GM19452 (cell line): ENCODE measurements around the gene POLR3E.

Experiments used
- ATAC-seq: cut with Tn5 transposase; IDR thresholded peaks from one replicate; pipeline ENCODE4 v1.9.1; 2021; ENCODE audit not compliant: unreplicated experiment

Gene POLR3E

DNA sequence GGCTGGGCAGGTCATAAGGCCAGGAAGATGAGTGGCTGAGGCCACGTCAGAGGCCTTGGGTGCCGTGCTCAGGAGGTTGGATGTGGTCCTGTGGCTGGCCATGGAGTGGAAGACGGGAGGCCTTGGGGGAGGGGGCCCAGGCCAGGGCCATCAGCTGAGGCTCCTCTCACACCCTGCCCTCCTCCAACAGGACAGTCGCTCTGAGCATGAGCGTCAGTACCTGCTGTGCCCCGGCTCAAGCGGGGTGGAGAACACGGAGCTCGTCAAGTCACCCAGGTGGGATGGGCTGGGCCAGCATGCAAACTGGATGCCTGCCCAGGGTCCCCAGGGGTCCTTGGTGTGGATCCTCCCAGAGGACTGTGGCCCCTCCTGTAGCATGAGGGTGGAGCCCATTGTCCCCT is 19.2 kb downstream of the POLR3E start:
- ATAC-seq = no peak

- no peak for ATAC-seq
Observed at GRCh38 chr16:22317001-22317530, 19.9 kb downstream of the POLR3E start.

DNA sequence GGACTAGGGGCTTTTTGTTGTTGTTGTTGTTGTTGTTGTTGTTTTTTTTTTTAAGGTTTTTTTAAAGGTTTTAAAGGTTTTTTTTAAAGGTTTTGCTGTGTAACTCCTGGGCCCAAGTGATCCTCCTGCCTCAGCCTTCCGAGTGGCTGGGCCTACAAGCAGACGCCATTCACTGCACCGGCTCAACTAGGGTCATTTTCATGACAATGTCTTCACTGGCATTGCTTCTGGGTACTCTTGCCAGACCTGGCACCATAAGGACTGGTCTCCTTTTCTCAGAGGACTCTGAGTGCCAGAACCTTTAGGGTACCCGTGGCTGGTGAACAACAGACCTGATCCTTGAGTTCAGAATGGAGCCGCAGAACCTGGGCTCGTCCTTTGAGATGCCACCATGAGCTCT is 20.4 kb downstream of the POLR3E start:
- no peak for ATAC-seq

GRCh38 chr16:22318690-22319358 is 21.6 kb downstream of the POLR3E start:
- no peak for ATAC-seq

DNA sequence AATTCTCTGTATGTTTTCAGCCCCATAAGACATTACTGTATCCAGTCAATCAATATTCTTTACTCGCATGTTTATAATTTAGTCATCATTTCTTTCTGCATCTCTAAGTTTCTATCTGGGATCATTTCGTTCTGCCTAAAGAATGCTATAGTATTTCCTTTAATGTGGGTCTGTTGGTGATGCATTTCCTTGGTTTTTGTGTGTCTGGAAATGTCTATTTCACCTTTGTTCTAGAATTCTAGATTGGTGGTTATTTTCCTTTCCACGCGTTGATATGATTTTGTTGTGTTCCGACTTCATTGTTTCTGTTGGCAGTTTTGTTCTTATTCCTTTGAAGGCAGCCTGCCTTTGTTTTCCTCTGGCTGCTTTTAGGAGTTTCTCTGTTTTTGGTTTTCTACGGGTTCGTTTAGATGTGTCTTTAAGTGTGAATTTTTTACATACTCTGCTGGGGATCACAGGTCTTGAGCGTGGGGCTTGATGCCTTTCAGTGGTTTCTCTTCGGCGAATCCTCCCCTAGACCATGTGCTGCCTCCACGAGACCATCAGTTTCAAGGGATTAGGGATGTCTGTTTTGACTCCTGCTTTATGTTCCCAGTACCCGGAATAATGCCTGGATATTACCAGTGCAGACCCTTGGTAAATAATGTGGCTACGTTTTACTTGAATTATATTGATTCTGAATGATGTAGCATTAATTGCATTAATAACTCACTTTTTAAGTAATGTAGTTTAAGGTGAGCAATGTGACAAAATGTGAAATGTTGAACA is 23.5 kb downstream of the POLR3E start:
- no peak for ATAC-seq

GRCh38 chr16:22321340-22322001 is 24.3 kb downstream of the POLR3E start:
- ATAC-seq = no peak

- no peak for ATAC-seq
Observed at GRCh38 chr16:22322021-22322471, 24.8 kb downstream of the POLR3E start.

- no peak for ATAC-seq
Observed at GRCh38 chr16:22322741-22323140, 25.5 kb downstream of the POLR3E start.

GRCh38 chr16:22323173-22323958 is 26.2 kb downstream of the POLR3E start:
- ATAC-seq = no peak

DNA sequence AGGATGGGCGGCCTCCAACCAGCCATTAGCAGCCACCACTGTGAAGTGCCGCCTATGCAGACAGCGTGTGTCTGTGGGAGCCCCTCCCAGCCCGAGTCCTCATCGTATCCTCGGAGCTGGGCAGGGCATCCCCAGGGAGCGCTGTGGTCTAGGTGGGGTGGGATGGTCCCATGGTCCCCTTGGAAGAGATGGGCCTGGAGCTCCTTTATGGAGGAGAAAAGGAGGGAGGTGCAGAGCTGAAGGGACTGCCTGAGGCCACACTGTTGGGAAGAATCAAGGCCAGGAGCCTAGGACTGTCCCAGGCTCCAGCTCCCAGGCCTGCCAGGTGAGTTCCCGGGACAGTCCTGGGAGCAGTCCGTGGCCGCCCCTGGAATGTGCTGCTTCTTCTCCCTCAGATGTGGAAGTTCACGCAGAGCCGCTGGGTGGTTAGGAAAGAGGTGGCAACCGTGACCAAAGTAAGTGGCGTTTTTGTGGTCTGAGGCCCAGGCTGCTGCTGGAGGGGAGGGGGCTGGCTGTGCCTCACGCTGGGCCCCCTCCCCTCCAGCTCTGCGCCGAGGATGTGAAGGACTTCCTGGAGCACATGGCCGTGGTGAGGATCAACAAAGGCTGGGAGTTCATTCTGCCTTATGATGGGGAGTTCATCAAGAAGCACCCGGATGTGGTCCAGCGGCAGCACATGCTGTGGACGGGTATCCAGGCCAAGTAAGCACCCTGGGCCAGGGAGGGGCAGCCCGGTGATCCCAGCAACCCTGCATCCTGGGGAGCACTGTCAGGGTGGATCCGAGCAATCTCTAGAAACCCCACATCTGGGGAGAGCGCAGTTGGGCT is 27.0 kb downstream of the POLR3E start:
- ATAC-seq = no peak

- no peak for ATAC-seq
Observed at GRCh38 chr16:22324787-22325597, 27.8 kb downstream of the POLR3E start.

DNA sequence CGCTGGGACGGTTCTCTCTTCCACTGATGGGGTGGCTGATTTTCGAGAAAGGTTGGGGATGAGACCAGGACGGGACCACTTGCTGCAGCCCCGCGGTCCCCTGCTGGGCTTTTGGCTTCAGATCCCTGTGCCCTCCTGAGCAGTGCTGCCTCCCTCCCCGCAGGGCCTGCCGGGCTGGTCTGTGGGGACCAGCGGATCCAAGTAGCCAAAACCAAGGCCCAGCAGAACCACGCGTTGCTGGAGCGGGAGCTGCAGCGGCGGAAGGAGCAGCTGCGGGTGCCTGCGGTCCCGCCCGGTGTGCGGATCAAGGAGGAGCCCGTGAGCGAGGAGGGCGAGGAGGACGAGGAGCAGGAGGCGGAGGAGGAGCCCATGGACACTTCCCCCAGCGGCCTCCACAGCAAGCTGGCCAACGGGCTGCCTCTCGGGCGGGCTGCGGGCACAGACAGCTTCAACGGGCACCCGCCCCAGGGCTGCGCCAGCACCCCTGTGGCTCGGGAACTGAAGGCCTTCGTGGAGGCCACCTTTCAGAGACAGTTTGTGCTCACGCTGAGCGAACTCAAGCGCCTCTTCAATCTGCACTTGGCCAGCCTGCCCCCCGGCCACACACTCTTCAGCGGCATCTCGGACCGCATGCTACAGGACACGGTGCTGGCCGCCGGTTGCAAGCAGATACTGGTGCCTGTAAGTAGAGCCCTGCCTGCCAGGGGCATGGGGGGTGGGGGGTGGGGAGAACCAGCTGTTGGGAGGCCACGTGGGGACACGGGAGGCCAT is 28.6 kb downstream of the POLR3E start:
- ATAC-seq = no peak

- ATAC-seq = no peak
Observed at GRCh38 chr16:22326369-22326652, 29.1 kb downstream of the POLR3E start.

- ATAC-seq = no peak
Observed at GRCh38 chr16:22326771-22327445, 29.7 kb downstream of the POLR3E start.

GRCh38 chr16:22327446-22327775 is 30.2 kb downstream of the POLR3E start:
- no peak for ATAC-seq

- ATAC-seq = no peak
Observed at GRCh38 chr16:22328081-22328725, 31.0 kb downstream of the POLR3E start.

DNA sequence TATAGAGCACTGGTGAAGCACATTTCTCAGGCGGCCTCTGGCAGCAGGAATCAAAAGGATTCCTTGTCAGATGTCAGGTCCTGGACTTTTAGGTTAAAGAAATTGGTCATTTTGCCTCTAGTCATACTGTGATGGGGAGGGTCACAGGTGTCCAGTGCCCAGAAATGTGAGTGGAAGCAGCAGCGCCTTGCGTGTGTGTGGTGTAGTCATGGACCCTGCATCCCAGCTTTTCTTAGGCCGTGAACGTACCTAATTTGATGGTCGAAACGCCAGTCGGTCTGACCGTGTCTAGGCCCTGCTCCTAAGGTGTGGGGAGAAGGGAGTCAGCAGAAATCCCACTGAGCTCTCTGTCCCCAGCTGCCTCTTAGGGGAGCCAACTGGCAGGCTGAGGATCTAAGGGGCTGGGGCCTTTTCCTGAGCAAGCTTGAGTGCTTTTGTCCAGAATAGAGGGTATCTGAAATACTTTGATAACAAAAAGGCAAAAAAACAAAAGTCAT is 32.0 kb downstream of the POLR3E start:
- no peak for ATAC-seq

DNA sequence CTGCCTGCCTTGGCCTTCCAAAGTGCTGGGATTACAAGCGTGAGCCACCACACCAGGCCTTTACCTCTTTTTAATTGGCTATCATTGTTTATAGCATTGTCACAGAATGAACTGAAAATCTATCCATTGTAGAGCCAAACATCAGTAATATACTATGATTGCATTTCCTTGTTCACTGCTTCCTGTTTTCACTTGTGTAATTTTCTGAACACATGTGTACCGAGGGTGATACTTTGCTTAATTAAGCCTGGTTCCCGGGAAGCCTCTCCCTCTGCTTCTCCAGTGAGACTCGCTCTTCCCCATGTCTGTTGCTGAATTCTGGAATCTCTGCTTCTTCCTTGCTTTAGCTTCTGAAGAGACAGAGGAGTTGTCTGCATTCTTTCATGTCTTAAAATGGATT is 33.1 kb downstream of the POLR3E start:
- ATAC-seq = no peak
